GM12801 (cell line): Measurements from ENCODE around the gene RHBDL1.

ENCODE experiments used
- CTCF ChIP-seq: IDR thresholded peaks from one replicate; pipeline ENCODE4 v1.5.1; 2011; ENCODE audit warnings: control low read depth; ENCODE audit not compliant: insufficient read length; ENCODE audit errors: extremely low read depth

Gene RHBDL1

GRCh38 chr16:660459-661183 lies 14.8 kb upstream of the RHBDL1 start:
- no peak for TF ChIP-seq CTCF

- no peak for TF ChIP-seq CTCF
Measured at GRCh38 chr16:661184-661821, 14.2 kb upstream of the RHBDL1 start.

GRCh38 chr16:662095-662494 lies 13.4 kb upstream of the RHBDL1 start:
- TF ChIP-seq CTCF = no peak

- no peak for TF ChIP-seq CTCF
Measured at GRCh38 chr16:662597-662996, 12.9 kb upstream of the RHBDL1 start.

GRCh38 chr16:666572-666971 lies 8.9 kb upstream of the RHBDL1 start:
- TF ChIP-seq CTCF = no peak

GRCh38 chr16:667113-667779 lies 8.2 kb upstream of the RHBDL1 start:
- no peak for TF ChIP-seq CTCF

GRCh38 chr16:667780-668518 lies 7.5 kb upstream of the RHBDL1 start, which contains the start of gene RHOT2:
TSS of gene RHOT2 (plus strand) at chr16:668132. CDS start at chr16:668200, 68 bp downstream.
- no peak for TF ChIP-seq CTCF
